ENCODE measurements around the gene PCNP. TPM values are rescaled to one million over a fixed set of nuclear protein-coding genes. Genes with fewer than 3 reads are reported as not detected.

The PCNP gene
- total and polyA plus RNA-seq, 2 donors (not counting 3 experiments of a cell fraction or from before 2014, with no cell fraction given), result 22.7 to 137 TPM

DNA sequence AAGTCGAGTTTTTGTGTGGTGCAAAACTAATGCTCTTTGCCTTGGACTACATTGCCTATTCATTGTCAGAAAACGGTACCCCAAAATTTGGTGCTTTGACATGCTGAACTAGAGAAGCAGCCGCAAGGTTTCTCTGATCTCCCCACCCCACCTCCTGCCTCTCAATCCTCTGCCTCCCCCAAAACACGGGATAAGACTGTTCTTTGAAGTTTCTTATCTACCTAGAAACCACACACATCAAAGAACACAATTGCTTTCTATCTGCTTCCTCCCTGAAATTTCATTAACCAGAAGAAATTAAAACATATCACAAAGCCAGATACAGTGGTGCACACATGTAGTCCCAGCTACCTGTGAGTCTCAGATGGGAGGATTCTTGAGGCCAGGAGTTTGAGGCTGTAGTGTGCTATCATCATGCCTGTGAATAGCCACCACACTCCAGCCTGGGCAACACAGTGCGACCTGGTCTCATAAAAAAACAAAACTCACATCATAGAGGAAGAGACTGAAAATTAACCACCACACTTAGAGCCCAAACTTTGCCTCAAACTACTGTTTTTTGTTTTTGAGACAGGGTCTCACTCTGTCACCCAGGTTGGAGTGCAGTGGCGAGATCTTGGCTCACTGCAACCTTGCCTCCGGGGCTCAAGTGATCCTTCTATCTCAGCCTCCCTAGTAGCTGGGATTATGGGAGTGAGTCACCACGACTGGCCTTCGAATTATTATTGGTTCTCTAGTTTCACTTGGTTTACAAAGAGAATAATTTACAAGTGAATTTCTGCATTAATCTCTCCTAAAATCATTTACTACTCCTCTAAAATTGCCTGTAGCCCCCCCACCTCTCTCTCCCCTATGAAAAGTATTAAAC, 2.7 kb upstream of the PCNP start:
- H3K4me2 ChIP-seq (ENCODE audit: insufficient read depth, low read length), result no peak overlapping the region
- POLR2A ChIA-PET, result no interaction called here
- H3K36me3 ChIP-seq (ENCODE audit: control insufficient read depth in 2 of 2, extremely low read depth in 1 of 2, insufficient read depth in 2 of 2, low read length in 2 of 2), result peaks cover 2 to 5% of the 10 kb centered on the region in 2 experiments
- CTCF ChIA-PET, result no interaction called here
- no TSS peak for BruUV-seq (replicated peaks)
- peaks cover 25% of the 10 kb centered on the region for H3K79me2 ChIP-seq (ENCODE audit: control insufficient read depth, insufficient read depth, low read length)
- TF ChIP-seq, protein P1, sequence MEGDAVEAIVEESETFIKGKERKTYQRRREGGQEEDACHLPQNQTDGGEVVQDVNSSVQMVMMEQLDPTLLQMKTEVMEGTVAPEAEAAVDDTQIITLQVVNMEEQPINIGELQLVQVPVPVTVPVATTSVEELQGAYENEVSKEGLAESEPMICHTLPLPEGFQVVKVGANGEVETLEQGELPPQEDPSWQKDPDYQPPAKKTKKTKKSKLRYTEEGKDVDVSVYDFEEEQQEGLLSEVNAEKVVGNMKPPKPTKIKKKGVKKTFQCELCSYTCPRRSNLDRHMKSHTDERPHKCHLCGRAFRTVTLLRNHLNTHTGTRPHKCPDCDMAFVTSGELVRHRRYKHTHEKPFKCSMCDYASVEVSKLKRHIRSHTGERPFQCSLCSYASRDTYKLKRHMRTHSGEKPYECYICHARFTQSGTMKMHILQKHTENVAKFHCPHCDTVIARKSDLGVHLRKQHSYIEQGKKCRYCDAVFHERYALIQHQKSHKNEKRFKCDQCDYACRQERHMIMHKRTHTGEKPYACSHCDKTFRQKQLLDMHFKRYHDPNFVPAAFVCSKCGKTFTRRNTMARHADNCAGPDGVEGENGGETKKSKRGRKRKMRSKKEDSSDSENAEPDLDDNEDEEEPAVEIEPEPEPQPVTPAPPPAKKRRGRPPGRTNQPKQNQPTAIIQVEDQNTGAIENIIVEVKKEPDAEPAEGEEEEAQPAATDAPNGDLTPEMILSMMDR (IDR thresholded peaks at IDR 0.05; ENCODE audit: extremely low read depth in 1 of 2, insufficient read depth in 1 of 2, low read depth in 1 of 2, low read length in 2 of 2), result no peak
- TF ChIP-seq MYC (IDR thresholded peaks at IDR 0.05; ENCODE audit: low read depth, low read length), result no peak
- TF ChIP-seq POLR2AphosphoS5 (IDR thresholded peaks at IDR 0.05; ENCODE audit: insufficient read depth, low read depth, low read length), result no peak
- no peak for TF ChIP-seq POLR2A (IDR thresholded peaks at IDR 0.05; ENCODE audit: low read depth, low read length)
- no peak for TF ChIP-seq EZH2 (IDR thresholded peaks at IDR 0.05; ENCODE audit: borderline replicate concordance, low read depth, low read length, severe bottlenecking)
- TF ChIP-seq JUN (IDR thresholded peaks at IDR 0.05; ENCODE audit: borderline replicate concordance, insufficient read depth, insufficient read length, low read depth), result no peak
- TF ChIP-seq FOS (IDR thresholded peaks at IDR 0.05; ENCODE audit: borderline replicate concordance, insufficient read depth, low read length), result no peak
- no peak overlapping the region for H2AFZ ChIP-seq (ENCODE audit: low read depth, low read length)
- DNase-seq (ENCODE audit: low read depth, low spot score) (no peak), FAIRE-seq (no peak)
- no peak overlapping the region for H3K27ac ChIP-seq (ENCODE audit: insufficient read depth, low read depth, low read length)
- no peaks in the 10 kb centered on the region for H3K9me1 ChIP-seq (replicated peaks; ENCODE audit: control insufficient read depth, extremely low read depth, insufficient read depth, low read length)
- H4K20me1 ChIP-seq (replicated peaks; ENCODE audit: control insufficient read depth, extremely low read depth, insufficient read depth, low read length), result no peaks in the 10 kb centered on the region
- no peaks in the 10 kb centered on the region for H3K9me3 ChIP-seq (replicated peaks; ENCODE audit: control insufficient read depth, insufficient read depth, low read length)
- H3K9ac ChIP-seq (replicated peaks; ENCODE audit: extremely low read depth, insufficient read depth, low read length), result no peak overlapping the region
- no peaks in the 10 kb centered on the region for H3K27me3 ChIP-seq (ENCODE audit: control insufficient read depth in 2 of 2, insufficient read depth in 2 of 2, low read length in 2 of 2)
- dilution Hi-C loops (cut with MboI; ENCODE audit: extremely low pct_ligation_motif_present, low sequenced_read_pairs) (no loop called here), intact Hi-C loops (cut with micrococcal nuclease) (no loop called here)
- no peak overlapping the region for H3K4me3 ChIP-seq (replicated peaks in 1 of 3; ENCODE audit: insufficient read depth in 1 of 3, low read depth in 1 of 3, low read length in 3 of 3)
- peaks cover 8% of the 10 kb centered on the region for H3K4me1 ChIP-seq (ENCODE audit: control insufficient read depth, extremely low read depth, insufficient read depth, low read length)
